Fibroblast of peridontal ligament (primary cell): Measurements from ENCODE around the gene CCDC137.

Source experiments
- DNase-seq: peaks from one replicate; pipeline ENCODE4 v3.0.0-alpha.2; 2010; ENCODE audit errors: extremely low read depth

Gene CCDC137

GRCh38 chr17:81715872-81716673 lies 49.5 kb downstream of the CCDC137 start:
- no peak for DNase-seq

- no peak for DNase-seq
These were observed 50.1 kb downstream of the CCDC137 start for GRCh38 chr17:81716674-81716996.

GRCh38 chr17:81717049-81717765 lies 50.7 kb downstream of the CCDC137 start:
- no peak for DNase-seq

GRCh38 chr17:81717766-81718089 lies 51.2 kb downstream of the CCDC137 start:
- no peak for DNase-seq

GRCh38 chr17:81719410-81720266 lies 53.1 kb downstream of the CCDC137 start:
- no peak for DNase-seq

GRCh38 chr17:81720267-81721071 lies 53.9 kb downstream of the CCDC137 start:
- DNase-seq: no peak

- DNase-seq: no peak
These were observed 55.9 kb downstream of the CCDC137 start for GRCh38 chr17:81722184-81723120.
